ENCODE results near the gene ELF1.
"Not testable (repeated sequence)": the region's sequence is repeated elsewhere in the genome, so short reads cannot be mapped to it uniquely, and the experiment has no call there.

ELF1 gene

DNA sequence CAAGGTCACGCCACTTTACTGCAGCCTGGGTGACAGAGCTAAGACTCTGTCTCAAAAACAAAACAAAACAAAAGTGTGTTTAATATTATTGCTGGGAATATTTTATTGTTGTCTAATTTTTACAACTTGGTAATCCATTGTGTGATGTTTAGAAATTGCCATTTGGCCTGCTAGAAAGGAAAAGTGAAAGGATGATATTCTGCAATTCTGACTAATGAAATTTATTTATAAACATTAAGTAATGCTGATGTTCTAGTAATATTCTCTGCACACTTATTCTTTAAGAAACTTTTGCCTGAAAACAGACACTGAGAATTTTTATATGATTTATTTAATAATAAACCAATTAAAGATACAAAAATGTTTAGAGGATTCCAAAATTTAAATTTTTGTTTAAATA, 87.4 kb downstream of the ELF1 start:
- no peak for DNase-seq

DNA sequence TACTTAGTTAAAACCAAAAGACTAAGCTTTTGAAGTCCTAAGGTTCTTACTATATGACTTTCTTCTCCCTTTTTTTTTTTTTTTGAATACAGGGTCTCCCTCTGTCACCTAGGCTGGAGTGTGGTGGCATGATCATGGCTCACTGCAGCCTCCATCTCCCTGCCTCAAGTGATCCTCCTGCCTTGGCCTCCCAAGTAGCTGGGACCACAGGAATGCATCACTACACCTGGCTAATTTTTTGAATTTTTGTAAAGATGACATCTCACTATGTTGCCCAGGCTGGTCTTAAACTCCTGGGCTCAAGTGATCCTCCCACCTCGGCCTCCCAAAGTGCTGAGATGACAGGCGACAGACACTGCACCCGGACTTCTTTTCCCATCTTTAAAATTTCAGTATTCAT, 89.2 kb downstream of the ELF1 start:
- DNase-seq: not testable (repeated sequence)

DNA sequence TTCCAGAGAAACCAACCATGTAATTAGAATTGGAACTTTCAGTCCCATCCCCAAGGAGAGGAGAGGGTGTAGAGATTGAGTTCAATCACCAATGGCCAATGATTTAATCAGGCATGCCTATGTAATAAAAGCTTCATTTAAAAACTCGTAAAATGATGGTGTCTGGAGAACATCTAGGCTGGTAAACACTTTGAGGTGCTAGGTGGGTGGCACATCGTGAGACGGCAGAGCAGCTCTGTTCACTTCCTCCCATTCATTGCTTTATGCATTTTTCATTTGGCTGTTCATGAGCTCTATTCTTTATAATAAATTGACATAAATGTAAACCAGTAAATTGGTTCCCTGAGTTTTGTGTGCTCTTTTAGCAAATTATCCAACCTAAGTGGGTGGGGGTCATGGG, 90.1 kb downstream of the ELF1 start:
- DNase-seq: no peak

DNA sequence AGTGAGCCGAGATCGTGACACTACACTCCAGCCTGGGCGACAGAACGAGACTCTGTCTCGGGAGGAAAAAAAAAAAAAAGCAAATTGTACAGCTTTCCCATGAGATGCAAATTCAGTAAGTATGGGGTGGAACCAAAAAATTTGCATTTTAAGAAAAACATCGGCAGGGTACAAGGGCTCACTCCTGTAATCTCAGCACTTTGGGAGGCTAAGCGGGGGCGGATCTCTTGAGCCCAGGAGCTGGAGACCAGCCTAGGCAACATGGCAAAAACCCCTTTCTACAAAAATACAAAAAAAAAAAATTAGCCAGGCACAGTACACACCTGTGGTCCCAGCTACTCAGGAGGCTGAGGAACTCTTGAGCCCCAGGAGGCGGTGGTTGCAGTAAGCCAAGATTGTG, 91.2 kb downstream of the ELF1 start:
- DNase-seq: no peak

DNA sequence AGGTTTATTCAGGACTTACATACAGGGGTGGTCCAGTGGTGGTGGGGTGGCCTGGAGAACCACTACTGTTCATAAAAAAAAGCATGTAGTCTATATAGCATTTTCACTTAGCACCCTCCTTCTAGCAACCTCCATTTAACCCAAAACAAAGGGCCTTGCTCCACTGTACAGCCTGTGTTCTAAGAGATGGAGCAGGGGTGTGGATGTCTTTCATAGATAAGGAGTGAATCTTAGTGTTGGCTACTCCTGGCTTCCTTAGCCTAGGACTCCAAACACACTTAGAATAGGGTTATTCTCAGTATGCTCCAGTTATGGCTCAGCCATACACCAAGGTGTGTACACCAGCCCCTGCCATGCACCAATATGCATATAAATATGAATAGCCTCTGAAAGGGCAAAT, 95.2 kb downstream of the ELF1 start:
- no peak for DNase-seq

DNA sequence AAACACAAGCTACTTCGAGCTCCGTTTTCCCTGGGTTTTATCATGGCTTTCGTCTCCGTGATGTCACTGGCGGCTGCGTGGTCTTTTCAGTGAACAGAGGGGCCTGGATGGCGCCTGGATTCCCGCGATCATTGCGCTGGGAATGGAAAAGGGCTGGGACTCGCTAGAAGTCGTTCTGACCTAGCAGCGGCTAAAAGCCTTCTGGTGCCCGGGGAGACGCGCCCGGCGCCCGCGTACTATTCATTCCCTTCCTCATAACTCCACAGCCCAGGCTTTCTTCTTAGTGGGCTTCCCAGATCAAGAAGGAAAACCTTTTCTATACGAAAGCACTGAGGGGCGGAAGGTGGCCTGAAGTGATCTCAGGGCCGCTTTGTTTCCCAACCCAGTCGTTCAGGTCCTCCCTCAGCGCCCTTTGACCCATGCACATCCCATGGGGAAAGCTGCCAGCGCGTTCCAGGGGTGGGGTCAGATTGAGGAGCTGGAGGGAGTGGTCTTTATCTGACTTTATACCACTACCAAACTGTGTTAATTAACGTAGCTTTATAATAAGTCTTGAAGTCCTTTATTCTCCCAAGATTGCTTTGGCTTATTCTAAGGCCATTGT, 96.6 kb downstream of the ELF1 start:
- no peak for DNase-seq

DNA sequence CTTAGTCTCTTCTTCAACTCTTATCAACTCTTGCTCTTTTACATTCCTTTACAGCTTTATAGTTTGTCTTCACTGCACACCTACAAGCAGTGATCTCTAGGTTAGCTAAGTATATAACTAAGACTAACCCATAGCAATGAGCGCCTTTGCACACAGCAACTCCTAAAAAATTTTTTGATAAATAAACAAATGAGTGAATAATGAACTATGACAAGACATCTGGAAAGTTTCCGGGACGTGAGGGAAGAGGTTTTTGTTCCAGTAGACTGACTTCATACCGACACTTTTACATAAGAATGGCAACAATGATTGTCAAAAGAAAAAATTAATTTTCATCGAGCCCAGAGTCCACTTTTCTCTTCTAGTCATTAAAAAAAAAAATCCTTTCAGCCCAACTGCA, 98.3 kb downstream of the ELF1 start:
- DNase-seq: no peak

DNA sequence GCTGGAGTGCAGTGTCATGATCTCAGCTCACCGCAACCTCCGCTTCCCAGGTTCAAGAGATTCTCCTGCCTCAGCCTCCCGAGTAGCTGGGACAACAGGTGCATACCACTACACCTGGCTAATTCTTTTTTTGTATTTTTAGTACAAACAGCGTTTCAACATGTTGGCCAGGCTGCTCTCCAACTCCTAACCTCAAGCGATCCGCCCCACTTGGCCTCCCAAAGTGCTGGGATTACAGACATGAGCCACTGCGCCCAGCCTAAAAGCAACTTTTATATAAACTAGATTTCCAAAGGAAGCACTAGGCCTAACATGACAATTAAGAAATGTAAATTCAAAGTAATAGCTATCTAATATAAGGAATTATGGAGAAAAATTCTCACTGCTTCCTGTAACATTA, 99.2 kb downstream of the ELF1 start:
- DNase-seq: not testable (repeated sequence)

DNA sequence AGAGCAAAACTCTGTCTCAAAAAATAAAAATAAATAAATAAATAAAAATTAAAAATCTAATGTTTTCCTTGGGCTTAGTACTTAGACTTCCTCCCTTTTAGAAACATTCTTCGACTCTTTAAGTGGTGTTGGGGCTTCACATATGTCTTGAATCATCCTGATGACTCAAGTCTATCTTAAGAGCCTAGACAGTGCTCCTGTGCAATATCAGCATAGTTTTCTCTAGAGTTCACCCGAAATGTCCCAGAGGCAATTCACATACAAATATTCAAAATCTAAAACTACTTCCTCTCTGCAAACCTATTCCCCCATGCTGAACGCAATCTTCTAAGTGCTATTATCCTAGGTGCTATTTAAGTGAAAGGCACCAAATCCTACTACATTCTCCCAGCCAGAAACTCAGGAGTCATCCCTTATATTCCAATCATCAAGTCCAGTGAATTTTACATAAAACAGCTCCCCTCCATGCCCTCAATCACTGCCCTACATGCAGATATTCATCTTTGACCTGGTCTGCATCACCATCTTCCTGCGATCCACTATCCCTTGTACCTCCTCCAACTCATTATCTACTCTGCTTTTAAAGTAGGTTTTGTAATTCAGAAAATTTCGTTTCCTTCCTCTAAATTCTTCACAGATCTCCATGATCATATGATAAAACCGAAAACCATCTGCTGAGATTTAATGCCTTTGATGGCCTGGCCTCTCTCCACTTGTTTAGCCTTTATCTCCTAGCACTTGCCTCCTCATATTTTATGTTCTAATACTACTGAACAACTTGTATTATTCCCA, 102.7 kb downstream of the ELF1 start:
- DNase-seq: no peak

DNA sequence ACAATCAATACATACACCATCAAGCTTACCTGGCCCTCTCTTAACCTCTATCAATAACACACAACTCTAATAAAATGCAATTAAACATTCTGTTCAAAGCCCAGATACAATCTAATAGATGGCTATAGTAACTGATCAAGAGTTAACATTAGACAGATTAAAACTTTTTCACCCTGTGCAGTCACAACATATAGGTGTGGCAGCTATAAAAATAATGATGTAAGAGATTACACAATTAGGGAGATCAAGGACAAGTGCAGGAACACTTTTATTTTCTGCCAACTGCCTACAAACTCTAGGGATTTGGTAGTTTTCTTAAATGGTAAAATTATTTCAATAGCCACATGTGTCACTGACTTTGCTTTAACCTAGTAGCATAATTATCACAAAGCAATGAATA, 104.3 kb downstream of the ELF1 start:
- not testable (repeated sequence) for DNase-seq

DNA sequence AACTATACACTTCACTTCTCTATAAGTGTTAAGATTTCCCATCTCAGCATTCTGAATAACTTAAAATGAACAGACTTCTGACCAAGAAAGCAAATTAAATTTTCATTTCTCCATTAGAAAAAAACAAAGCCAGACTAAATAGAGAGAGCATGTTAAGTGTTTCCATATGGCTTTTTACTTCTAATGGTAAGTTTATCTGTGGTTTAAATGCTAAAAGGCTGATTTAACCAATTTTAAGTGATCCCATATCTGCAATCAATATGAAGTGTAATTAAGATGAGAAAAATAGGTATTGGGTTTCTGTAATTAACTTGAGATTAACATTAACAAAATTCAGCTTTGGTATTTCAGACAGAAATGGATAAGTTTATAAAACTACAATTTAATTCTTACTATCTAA, 107.8 kb downstream of the ELF1 start:
- DNase-seq: no peak

DNA sequence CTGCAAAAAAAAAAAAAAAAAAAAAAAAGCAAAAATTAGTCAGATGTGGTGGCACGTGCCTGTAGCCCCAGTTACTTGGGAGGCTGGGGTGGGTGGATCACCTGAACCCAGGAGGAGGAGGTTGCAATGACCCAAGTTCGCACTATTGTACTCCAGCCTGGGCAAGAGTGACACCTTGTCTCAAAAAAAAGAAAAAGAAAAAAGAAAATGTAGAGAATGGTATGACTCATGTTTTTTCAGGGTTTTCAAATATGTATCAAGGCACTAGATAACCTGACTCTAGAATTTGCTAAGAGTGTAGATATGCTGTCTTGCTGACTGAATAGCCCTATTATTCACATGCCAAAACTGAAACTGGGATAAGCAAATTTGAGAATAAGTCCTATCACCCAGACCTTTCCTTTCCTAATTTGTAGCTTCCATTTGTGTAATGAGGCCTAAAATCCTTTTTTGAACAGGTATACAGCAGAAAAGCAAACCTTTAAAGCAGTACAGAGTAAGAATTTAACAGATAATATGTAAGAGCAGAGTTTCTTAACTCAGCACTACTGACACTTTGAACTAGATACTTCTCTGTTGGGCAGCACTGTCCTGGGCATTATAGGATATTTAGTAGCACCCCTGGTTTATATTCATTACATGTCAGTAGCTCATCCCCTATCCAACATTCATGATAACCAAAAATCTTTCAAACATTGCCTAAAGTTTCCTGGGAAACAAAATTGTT, 108.6 kb downstream of the ELF1 start:
- DNase-seq: no peak

DNA sequence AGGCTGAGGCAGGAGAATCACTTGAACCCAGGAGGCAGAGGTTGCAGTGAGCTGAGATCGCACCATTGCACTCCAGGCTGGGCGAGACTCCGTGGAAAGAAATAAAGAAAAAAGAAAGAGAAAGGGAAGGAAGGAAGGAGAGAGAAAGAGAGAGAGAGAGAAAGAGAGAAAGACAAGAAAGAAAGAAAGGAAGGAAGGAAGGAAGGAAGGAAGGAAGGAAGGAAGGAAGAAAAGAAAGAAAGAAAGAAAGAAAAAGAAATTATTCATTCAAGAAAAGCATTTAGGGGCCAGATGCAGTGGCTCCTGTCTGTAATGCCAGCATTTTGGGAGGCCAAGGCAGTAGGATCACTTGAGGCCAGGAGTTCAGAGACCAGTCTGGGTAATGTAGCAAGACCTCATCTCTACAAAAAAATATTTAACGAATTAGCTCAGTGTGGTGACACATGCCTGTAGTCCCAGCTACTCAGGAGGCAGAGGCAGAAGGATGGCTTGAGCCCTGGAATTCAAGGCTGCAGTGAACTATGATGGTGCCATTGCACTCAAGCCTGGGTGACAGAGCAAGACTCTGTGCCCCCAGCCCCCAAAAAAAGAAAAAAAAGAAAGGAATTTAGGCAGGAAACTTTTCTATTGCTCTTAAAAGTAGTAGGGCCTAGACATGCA, 109.4 kb downstream of the ELF1 start:
- not testable (repeated sequence) for DNase-seq

DNA sequence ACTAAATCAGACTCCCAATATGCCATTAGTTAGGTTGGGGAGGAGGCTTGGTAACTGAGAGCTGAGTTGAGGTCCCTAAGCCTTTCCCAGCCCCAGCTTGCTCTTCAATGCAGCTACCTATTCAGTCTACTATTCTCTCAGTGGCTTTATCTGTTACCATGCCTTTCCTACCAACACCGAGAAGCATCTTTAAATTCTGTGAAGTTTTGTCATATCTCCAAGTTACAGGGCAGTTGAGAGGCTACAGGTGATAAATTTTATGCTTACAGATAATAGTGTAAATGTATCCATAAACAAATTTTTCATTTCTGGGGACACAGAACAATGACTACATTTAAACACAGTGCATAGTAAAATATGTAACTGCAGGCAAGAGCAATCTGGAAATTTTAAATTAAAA, 110.6 kb downstream of the ELF1 start:
- no peak for DNase-seq

DNA sequence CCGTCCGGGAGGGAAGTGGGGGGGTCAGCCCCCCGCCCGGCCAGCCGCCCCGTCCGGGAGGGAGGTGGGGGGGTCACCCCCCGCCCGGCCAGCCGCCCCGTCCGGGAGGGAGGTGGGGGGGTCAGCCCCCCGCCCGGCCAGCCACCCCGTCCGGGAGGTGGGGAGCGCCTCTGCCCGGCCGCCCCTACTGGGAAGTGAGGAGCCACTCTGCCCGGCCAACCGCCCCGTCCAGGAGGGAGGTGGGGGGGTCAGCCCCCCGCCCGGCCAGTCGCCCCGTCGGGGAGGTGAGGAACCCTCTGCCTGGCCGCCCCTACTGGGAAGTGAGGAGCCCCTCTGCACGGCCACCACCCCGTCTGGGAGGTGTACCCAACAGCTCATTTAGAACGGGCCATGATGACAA, 118.1 kb downstream of the ELF1 start:
- DNase-seq: not testable (repeated sequence)

DNA sequence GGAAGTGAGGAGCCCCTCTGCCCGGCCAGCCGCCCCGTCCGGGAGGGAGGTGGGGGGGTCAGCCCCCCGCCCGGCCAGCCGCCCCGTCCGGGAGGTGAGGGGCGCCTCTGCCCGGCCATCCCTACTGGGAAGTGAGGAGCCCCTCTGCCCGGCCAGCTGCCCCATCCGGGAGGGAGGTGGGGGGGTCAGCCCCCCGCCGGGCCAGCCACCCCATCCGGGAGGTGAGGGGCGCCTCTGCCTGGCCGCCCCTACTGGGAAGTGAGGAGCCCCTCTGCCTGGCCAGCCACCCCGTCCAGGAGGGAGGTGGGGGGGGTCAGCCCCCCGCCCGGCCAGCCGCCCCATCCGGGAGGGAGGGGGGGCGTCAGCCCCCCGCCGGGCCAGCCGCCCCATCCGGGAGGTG, 118.5 kb downstream of the ELF1 start:
- not testable (repeated sequence) for DNase-seq

DNA sequence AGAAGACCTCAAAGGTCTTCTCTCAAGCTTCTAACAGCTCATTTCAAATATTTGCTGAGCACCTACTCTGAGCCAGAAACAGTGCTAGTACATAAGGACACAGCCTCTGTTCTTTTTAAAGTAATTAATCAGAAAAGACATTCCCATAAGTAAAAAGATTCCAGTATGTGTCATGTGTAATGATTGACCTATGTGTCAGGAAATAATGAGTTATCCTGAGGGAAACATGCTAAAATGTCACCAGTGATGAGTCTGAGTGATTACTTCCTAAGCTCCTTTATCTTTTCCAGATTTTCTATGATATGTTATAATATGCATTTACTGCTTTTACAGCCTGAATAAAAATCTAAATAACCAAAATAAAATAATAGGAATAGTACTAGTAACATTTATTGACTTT, 122.1 kb downstream of the ELF1 start:
- DNase-seq: no peak

DNA sequence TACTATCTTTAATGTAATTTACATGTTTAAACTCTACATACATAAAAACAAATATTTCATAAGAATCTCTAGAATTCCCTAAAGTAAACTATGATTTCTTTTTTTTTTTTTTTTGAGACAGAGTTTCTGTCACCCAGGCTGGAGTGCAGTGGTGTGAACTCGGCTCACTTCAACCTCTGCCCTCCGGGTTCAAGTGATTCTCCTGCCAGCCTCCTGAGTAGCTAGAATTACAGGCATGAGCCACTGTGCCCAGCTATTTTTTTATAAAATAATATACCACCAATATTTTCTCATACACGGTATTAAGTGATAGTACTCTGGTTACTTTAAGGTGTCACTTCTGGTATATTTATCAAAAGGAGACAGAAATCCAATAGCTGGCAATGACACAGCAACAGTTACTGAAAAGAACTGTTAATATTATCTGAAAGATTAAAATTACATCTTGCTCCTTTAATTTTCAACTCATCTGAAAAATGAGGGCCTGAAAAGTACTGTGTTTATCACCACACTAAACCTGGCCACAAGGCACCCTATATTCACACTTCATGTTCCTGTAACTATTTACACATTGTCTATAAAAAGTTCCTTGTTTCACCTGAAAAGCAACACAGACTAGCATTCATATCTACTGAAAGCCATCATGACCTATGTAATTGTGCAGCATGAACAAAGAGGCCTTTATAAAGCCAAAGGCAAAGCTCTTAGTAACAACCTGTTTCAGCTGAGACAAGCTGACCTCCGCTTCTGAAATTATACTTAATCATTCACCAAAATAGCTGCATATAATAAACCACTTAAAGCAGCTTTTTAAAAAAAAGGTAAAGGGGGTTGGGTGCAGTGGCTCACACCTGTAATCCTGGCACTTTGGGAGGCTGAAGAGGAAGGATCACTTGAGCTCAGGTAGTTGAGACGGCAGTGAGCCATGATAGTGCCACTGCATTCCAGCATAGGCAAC, 123.6 kb downstream of the ELF1 start:
- DNase-seq: no peak

DNA sequence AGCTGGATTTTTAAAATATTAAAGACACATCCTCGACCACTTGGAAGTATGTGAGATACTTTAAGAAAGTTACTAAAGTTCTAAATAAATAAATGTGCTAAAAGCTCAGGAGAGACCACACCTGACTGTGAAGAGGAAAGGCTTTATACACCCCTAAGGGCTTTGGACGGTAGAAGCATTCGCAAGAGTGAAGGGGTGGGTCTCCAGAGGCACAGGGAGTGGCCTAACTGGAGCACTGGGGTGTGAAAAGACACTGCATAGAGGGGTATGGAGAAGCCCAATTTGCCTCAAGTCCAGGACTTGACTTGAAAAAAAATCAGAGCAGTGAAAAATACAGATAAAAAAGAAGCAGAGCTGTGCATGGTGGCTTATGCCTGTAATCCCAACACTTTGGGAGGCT, 125.5 kb downstream of the ELF1 start:
- DNase-seq: not testable (repeated sequence)

DNA sequence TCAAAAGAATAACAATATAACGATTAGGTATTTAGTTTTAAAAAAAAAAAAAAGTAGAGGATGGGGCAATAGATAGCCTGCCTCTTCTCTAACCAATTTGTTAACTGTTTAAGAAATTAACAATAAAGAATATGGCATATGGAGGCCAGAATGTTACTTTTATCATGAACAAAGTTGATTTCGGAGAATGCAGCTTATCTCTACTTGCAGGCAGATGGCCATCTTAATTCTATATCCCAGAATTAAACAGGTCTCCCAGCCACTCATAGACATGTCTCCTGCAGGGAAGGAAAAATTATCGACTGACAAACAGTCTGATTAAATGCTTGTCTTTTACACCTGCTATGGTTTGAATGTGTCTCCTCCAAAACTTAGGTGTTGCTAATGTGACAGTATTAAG, 133.1 kb downstream of the ELF1 start:
- DNase-seq: no peak

DNA sequence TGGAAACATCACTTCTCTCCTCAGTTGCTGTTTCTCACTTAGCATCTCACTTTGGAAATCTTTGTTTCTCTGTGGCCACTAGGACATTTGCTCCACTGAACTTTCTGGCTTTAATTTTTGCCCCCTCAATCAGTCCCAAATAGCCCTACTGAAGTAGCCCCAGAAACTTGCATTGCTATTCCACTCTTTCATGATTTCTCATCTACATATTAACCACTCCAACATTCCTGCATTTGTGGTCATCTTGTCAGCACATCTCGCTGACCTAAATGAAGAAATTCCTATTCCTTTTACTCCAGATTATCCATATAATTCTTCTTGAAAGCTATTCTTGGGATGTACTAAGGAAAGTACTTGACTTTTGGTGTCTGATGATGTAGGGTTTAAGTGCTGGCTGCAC, 134.9 kb downstream of the ELF1 start:
- not testable (repeated sequence) for DNase-seq

Measured in T1000 (cell line).